Subcutaneous abdominal adipose tissue (tissue), 5 donors: ENCODE data around the gene AP2S1.

Experiments
- H3K27ac ChIP-seq: one replicate; pipeline ENCODE4 v1.7.0; 2013; ENCODE audit warnings: low read depth, mild to moderate bottlenecking, inconsistent platforms, low read length, moderate library complexity
- H3K27me3 ChIP-seq, 5 donors: one replicate each; pipeline ENCODE4 v1.7.0; 2013; ENCODE audit warnings: low read length in 5 of 5, inconsistent platforms in 1 of 5; ENCODE audit not compliant: control insufficient read depth in 5 of 5, insufficient read depth in 4 of 5
- H3K36me3 ChIP-seq, 5 donors: one replicate each; pipeline ENCODE4 v1.7.0; 2013; ENCODE audit warnings: low read length in 5 of 5; ENCODE audit not compliant: control insufficient read depth in 5 of 5, insufficient read depth in 5 of 5
- H3K4me1 ChIP-seq, 5 donors: one replicate each; pipeline ENCODE4 v1.7.0; 2013; ENCODE audit warnings: low read length in 5 of 5, mild to moderate bottlenecking in 3 of 5, moderate library complexity in 1 of 5; ENCODE audit not compliant: control insufficient read depth in 5 of 5, insufficient read depth in 5 of 5
- H3K4me3 ChIP-seq, 5 donors: one replicate each; pipeline ENCODE4 v1.7.0; 2013; ENCODE audit warnings: low read length in 5 of 5, low read depth in 1 of 5
- H3K9ac ChIP-seq, 5 donors: one replicate each; pipeline ENCODE4 v1.7.0; 2013; ENCODE audit warnings: low read length in 5 of 5, mild to moderate bottlenecking in 4 of 5, moderate library complexity in 3 of 5
- H3K9me3 ChIP-seq, 5 donors: one replicate each; pipeline ENCODE4 v1.7.0; 2013; ENCODE audit warnings: low read length in 5 of 5; ENCODE audit not compliant: control insufficient read depth in 5 of 5
- donor health status: healthy.
- donor health status: healthy.
- donor health status: healthy.
- donor health status: healthy.
- donor health status: healthy.

Gene AP2S1

DNA sequence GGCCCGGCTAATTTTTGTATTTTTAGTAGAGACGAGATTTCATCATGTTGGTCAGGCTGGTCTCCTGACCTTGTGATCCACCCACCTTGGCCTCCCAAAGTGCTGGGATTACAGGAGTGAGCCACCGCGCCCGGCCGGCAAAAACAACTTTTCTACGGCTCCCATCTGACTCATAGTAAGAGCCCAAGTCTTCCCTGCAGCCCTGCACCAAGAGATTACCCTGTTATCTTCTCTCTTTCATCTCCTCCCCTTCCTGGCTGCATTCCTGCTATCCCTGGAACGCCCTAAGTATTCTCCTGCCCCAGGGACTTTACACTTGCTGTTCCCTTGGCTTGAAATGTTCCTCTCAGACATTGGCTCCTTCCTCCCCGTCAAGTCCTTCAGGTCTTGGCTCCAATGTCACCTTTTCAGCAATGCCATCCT is 6.6 kb downstream of the AP2S1 start:
- Histone ChIP-seq H3K4me1 (peaks cover 0 to 24% (median 16%) of the 10 kb centered on the region in 5 donors), H3K36me3 (peaks cover 0 to 61% (median 37%) of the 10 kb centered on the region in 5 donors), H3K27ac (no peak overlapping the region)

DNA sequence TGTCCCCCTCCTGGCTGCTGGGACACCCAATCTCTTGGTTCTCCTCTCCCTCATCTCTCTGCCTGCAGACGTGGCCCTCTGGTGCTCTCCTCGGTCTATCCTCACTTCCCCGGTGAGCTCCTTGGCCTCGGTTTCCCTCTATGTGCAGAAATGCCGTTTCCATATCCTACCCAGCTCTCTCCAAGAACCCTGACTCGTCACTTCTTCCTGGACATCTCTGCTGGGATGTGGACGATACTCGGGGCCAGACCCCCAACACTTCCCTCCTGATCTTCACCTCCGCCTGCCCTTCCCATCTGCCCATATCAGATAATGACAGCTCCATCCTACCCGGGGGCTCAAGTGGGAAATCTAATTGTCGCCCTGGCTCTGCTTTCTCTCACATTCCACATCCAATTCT is 7.9 kb downstream of the AP2S1 start:
- no peak overlapping the region for H3K27ac ChIP-seq
- H3K9ac ChIP-seq: no peak overlapping the region
- peaks cover 0 to 19% (median 13%) of the 10 kb centered on the region in 5 donors for H3K4me1 ChIP-seq
- no peak overlapping the region for H3K4me3 ChIP-seq
- H3K36me3 ChIP-seq: peaks cover 0 to 72% (median 44%) of the 10 kb centered on the region in 5 donors
- no peaks in the 10 kb centered on the region for H3K9me3 ChIP-seq
- H3K27me3 ChIP-seq: no peaks in the 10 kb centered on the region

More for the DNA sequence above, 6.6 kb downstream of the AP2S1 start:
- no peak overlapping the region for H3K4me3 ChIP-seq
- no peaks in the 10 kb centered on the region for H3K9me3 ChIP-seq
- H3K9ac ChIP-seq: no peak overlapping the region
- H3K27me3 ChIP-seq: no peaks in the 10 kb centered on the region

DNA sequence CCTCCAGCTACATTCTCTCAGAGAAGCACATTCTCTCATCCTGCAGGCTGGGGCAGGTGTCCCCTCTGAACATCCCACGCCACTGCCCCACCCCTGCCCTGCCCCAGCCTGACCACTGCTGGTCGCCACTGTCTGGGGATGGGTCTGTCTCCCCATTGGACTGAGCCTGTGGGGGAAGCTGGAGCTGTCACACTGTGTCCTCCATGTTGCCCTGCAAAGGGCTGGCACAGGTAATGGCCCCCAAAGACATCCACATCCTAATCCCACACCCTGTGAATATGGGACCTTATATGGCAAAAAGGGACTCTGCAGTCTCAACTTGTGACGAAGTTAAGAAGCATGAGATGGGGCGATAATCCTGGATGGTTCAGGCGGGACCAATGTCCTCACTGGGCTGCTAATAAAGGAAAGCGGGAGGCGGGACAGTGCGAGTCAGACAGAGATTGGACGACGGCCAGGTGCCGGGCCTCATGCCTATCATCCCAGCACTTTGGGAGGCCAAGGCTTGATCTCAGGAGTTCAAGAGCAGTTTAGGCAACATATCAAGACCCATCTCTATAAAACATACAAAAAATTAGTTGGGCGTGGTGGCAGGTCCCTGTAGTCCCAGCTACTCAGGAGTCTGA is 9.1 kb downstream of the AP2S1 start:
- Histone ChIP-seq H3K9me3 (no peaks in the 10 kb centered on the region), H3K4me1 (peaks cover 0 to 21% (median 17%) of the 10 kb centered on the region in 5 donors), H3K27me3 (no peaks in the 10 kb centered on the region), H3K4me3 (no peak overlapping the region), H3K27ac (no peak overlapping the region), H3K9ac (no peak overlapping the region), H3K36me3 (peaks cover 0 to 77% (median 41%) of the 10 kb centered on the region in 5 donors)

DNA sequence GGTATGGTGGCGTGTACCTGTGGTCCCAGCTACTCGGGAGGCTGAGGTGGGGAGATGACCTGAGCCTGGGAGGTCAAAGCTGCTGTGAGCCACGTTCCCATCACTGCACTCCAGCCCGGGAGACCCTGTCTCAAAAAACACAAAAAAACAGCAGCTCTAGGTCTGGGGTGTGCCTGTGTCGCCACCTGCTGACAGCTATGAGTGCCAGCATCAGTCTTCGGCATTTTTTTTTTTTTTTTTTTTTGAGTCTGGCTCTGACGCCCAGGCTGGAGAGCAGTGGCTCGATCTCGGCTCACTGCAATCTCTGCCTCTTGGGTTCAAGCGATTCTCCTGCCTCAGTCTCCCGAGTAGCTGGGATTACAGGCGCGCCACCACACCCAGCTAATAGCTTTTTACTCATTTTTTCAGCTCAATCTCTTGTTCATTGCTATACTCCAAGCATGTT is 10.1 kb downstream of the AP2S1 start:
- peaks cover 0 to 73% (median 38%) of the 10 kb centered on the region in 5 donors for H3K36me3 ChIP-seq
- H3K27me3 ChIP-seq: no peaks in the 10 kb centered on the region
- H3K9ac ChIP-seq: no peak overlapping the region
- H3K9me3 ChIP-seq: no peaks in the 10 kb centered on the region
- H3K4me3 ChIP-seq: no peak overlapping the region
- peaks cover 0 to 20% (median 14%) of the 10 kb centered on the region in 5 donors for H3K4me1 ChIP-seq
- H3K27ac ChIP-seq: peak overlapping the region; percentile 52

DNA sequence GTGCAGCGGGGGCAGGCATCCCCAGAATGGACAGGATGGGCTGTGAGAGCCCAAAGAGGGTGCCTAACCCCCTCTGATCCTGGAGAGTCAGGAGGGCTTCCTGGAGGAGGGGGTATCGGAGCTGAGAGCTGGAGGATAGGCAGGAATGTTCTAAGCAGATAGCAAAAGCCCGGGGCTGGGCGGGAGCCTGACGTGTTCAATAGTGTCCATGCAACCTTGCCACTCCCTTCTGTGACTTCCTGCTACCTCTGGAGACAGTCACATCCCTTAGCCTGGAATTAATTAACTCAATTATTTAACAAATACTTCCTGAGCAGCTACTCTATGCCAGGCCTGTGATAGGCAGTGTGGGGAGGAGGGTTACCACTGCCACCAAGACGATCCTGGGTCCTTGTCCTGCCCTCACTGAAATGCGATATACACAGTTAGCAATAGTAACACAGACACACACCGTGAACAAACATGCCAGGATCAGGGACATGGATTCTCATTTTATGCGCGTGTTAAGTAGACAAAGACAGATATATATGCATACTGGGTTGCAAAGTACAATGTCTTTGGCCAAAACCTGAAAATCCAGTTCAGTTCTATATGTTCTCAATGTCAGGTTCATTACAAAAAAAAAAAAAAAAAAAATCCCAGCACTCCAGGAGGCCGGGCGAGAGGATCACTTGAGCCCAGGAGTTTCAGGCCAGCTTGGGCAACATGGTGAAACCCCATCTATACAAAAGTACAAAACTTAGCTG is 10.7 kb downstream of the AP2S1 start:
- Histone ChIP-seq H3K4me3 (no peak overlapping the region), H3K4me1 (peaks cover 0 to 20% (median 14%) of the 10 kb centered on the region in 5 donors), H3K27ac (peak overlapping the region; percentile 52), H3K9ac (peak overlapping the region in 1 of 5 donors; percentile 63), H3K27me3 (no peaks in the 10 kb centered on the region), H3K9me3 (no peaks in the 10 kb centered on the region), H3K36me3 (peaks cover 0 to 71% (median 38%) of the 10 kb centered on the region in 5 donors)

DNA sequence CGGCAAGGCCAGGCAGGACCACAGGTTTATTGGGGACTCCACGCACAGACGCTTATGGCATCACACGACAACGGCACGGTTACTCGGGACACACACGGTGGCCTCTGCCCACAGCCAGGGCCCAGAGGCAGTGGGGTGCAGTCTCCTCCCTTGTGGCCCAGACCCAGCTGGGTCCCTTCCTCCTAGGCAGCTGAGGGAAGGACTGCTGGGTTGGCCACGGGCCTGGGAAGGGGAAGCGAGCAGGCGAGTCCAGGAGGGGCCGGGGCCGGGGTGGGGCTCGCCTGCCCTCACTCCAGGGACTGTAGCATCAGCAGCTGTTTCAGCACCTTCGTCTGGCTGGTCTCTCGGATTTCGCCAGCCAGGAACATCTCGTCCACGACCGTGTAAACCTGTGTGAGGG is 12.5 kb downstream of the AP2S1 start:
- Histone ChIP-seq H3K27ac (no peak overlapping the region), H3K9me3 (no peaks in the 10 kb centered on the region), H3K4me1 (peaks cover 0 to 28% (median 20%) of the 10 kb centered on the region in 5 donors), H3K4me3 (no peak overlapping the region), H3K9ac (no peak overlapping the region), H3K36me3 (peaks cover 0 to 54% (median 30%) of the 10 kb centered on the region in 5 donors), H3K27me3 (no peaks in the 10 kb centered on the region)

DNA sequence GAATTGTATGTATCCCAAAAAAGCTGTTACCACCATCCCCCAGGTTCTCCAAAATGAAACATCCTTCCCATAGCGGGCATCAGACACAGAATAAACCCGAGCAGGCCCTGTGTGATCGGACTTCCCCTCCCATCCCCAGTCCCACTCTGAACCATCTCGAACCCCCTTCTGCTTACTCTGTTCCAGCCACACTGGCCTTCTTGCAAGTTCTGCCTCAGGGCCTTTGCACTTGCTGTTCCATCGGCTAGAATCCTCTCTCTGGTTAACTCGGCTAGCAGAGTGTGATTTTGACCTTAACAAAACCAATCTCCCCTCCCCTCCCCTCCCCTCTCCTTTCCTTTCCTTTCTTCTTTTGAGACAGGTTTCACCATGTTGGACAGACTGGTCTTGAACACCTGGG is 15.7 kb downstream of the AP2S1 start:
- Histone ChIP-seq H3K4me3 (no peak overlapping the region), H3K27ac (no peak overlapping the region), H3K36me3 (peaks cover 0 to 32% (median 17%) of the 10 kb centered on the region in 5 donors), H3K9me3 (no peaks in the 10 kb centered on the region), H3K9ac (no peak overlapping the region), H3K4me1 (peaks cover 0 to 21% (median 15%) of the 10 kb centered on the region in 5 donors), H3K27me3 (no peaks in the 10 kb centered on the region)

DNA sequence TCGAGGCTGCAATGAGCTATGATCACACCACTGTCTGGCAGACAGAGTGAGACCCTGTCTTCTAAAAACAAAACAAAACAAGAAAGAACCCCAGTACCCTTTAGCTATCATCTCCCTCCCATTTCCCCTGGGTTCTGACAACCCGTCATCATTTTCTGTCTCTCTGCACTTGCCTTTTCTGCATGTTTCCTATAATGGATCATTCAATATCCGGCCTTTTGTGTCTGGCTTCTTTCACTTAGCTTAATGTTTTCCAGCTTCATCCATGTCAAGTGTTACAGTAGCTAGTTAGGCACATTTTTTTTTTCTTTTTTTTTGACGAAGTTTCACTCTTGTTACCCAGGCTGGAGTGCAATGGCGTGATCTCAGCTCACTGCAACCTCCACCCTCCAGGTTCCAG is 16.5 kb downstream of the AP2S1 start:
- peak overlapping the region; percentile 23 for H3K27ac ChIP-seq

DNA sequence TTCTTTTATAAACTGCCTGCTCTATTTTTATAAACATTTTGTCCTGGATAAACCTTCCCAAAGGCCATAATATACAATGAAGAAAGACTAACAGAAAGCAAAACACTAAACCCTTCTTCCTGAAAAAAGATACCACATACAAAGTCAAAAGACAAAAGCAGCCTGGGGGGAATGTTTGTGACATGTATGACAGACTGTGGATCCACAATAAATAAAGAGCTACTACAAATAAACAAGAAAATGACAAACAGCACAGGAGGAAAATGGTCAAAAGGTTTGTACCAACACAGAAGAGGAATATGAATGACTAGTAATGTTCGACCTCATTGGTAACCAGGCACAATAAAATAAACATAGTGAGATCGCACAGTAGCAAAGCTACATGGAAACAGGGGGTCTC is 19.8 kb downstream of the AP2S1 start:
- no peak overlapping the region for H3K9ac ChIP-seq
- no peaks in the 10 kb centered on the region for H3K36me3 ChIP-seq
- no peaks in the 10 kb centered on the region for H3K9me3 ChIP-seq
- no peak overlapping the region for H3K4me3 ChIP-seq
- peaks cover 0 to 17% (median 11%) of the 10 kb centered on the region in 5 donors for H3K4me1 ChIP-seq
- no peak overlapping the region for H3K27ac ChIP-seq
- H3K27me3 ChIP-seq: no peaks in the 10 kb centered on the region

More for the DNA sequence above, 16.5 kb downstream of the AP2S1 start:
- H3K36me3 ChIP-seq: peaks cover 0 to 24% (median 9%) of the 10 kb centered on the region in 5 donors
- no peak overlapping the region for H3K4me3 ChIP-seq
- H3K9me3 ChIP-seq: no peaks in the 10 kb centered on the region
- H3K27me3 ChIP-seq: no peaks in the 10 kb centered on the region
- peaks cover 3 to 22% (median 17%) of the 10 kb centered on the region in 5 donors for H3K4me1 ChIP-seq
- no peak overlapping the region for H3K9ac ChIP-seq

DNA sequence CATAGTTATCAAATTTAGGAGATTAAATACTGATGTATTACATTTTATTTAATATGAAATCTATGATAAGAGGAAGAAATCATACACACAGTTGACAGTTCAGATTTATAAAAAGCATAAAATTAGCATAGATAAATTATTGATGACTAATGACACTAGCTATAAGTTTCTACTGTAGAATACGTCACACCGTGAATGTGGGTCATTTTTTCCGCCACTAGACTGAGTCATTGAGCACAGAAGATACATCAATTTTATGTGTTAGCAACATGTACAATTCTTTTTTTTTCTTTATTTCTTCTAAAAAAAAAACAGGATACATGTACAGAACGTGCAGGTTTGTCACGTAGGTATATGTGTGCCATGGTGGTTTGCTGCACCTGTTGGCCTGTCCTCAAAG is 22.2 kb downstream of the AP2S1 start:
- H3K27me3 ChIP-seq: no peaks in the 10 kb centered on the region
- no peak overlapping the region for H3K27ac ChIP-seq
- no peak overlapping the region for H3K4me3 ChIP-seq
- no peak overlapping the region for H3K9ac ChIP-seq
- no peaks in the 10 kb centered on the region for H3K36me3 ChIP-seq
- no peaks in the 10 kb centered on the region for H3K9me3 ChIP-seq
- peaks cover 0 to 8% (median 4%) of the 10 kb centered on the region in 5 donors for H3K4me1 ChIP-seq
